HG03432 (cell line): ENCODE measurements around the gene CLEC3A.
"Not testable (repeated sequence)": the region's sequence is repeated elsewhere in the genome, so short reads cannot be mapped to it uniquely, and the experiment has no call there.

Experiments used
- ATAC-seq: cut with Tn5 transposase; IDR thresholded peaks from one replicate; pipeline ENCODE4 v1.9.1; 2021; ENCODE audit warnings: mild to moderate bottlenecking, moderate library complexity; ENCODE audit not compliant: unreplicated experiment

CLEC3A gene, protein sequence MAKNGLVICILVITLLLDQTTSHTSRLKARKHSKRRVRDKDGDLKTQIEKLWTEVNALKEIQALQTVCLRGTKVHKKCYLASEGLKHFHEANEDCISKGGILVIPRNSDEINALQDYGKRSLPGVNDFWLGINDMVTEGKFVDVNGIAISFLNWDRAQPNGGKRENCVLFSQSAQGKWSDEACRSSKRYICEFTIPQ

DNA sequence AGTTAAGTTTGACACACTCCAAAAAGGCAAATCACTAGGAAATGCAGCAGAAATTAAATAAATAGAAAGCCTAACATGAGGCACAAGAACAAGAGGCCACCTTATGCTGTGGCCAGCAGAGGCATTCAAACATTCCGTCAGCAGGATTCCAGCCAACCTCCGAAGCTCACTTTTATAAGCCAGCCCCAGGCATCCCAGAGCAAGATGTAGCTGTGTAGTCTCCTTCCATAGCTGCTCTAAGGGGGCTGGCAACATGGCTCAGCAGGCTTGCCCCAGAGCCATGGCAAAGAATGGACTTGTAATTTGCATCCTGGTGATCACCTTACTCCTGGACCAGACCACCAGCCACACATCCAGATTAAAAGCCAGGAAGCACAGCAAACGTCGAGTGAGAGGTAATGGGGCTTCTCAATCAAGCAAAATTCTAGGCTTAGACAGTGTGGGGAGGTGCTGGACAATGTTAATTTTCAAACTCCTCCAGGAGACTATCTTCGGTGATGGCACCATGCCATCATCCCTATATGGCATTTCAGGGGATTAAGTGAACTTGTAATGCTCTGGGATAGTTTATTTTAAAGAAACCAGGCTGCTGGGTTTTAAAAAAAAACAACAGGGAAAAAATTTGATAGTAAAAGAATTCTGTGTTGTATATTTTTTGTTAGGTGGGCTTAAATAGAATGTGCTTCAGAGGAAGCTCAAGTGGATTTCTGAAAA lies at the start of gene CLEC3A:
Gene CLEC3A (plus strand): TSS at position 202 of the 714 bp plus-strand sequence. CDS start 79 bp downstream, at position 281.
- no peak for ATAC-seq

DNA sequence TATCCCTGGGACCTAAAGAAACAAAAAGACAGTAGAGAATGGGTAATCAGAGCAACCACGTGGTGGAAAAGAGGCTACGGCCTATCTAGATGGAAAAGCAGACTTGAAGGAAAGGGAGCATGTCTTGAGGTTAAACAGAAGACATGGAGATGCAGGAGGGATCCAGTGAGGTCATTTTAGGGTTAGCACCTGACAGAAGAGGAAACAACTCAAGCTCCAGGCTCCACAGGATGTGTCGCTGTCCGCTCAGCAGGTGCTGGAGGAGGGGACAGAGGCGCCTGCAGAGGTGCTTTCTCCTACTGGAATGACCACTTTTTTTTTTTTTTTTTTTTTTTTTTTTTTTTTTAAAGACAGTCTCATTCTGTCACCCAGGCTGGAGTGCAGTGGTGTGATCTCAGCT lies 47.5 kb upstream of the CLEC3A start:
- no peak for ATAC-seq

DNA sequence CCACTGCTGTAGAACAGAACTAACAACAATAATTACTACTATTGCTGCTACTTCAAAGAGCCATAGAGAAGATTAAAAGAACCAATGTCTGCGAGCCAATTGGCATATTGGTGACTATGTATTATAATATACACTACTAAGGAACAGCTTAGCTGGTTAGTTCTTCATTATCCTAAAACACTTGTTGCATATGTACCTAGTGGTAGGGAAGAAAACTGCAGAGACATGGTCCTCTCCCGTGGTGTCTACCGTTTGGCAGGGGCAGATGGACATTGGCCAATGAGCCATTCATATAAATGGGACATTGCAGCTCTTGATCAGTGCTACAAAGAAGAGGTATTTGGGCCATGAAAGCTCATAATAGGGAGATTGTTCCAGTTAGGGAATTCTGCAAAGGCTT lies 46.4 kb upstream of the CLEC3A start:
- ATAC-seq = no peak

DNA sequence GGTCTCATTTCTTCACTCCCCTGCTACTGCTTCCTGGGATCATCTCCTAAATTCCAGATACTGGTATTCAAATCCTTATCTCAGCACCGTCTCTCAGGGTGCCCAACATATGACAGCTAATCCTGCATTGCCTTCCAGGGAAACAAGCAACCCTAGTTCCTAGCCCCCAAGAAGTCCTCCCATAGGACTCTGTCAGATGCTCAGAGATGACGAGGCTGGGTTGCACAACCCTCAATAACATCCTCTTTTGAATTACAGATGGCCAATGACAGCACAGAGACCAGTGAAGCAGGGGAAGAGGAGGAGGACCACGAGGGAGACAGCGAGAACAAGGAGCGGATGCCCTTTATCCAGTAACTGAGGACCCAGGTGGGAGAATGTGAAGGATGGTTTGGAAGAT lies 45.0 kb upstream of the CLEC3A start:
- ATAC-seq = no peak

DNA sequence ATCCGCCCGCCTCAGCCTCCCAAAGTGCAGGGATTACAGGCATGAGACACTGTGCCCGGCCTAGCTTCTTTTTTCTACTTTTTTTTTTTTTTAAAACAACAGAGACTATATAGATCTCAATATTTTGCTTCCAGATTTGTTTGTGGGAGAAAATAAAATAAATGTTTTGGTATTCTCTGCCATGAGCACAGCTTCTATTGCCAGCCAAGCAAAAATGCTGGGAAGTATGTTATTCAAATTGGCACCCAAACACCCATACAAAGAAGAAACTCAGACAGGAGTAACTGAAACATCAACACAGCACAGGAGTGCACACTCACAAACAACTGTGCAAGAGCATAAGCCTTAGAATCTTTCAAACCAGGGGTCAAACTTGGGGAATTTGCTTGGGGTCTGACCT lies 37.2 kb upstream of the CLEC3A start:
- no peak for ATAC-seq

DNA sequence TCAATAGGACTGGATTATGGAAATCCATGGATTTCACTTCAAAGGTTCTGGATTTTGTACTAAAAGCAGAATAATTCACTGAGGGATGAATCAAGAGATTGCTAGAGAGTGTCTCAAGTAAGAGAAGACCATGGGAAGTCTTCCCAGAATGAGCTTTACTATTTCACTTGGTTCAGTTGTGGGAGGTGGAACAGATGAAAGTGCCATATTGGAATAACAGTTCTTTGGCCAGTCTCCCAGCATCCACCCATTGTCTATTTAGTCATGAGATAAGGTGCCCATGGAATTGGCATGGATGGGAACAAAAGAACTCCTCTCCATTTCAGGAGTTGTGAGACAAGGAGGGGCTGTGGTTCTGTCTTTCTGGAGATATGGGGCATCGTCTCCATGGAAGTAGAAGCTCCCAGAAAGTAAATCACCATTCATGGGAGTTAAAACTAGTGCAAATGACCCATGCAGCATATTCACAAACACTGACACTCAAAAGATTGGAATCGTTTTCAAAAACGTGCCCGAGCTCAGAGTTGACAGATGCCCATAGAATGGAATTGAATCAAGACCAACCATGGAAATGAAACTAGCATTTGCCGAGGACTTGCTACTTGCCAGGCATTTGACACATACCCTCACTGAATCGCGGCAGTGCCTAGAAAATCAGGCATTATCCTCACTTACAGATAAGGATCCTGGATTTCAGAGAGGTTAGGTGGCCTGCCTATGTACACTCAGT lies 36.2 kb upstream of the CLEC3A start:
- ATAC-seq = no peak

DNA sequence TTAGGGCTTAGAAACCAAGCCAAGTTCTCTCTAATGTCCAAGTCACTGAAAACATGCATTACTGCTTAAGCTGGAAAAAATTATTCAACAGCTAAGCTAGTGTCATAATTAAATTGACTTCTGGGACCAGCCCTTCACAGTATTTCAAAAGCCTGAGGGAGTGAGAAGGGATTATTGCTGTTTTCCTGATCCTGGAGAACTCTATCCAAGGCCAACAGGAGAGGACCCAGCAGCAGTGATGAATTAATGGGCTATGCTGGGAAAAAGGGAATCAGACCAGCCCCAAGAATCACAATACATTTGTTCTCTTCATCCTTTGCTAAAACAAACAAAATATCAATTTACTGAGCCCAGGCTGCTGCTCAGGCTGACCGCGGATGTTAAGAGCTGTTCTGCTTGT lies 34.5 kb upstream of the CLEC3A start:
- ATAC-seq = no peak

DNA sequence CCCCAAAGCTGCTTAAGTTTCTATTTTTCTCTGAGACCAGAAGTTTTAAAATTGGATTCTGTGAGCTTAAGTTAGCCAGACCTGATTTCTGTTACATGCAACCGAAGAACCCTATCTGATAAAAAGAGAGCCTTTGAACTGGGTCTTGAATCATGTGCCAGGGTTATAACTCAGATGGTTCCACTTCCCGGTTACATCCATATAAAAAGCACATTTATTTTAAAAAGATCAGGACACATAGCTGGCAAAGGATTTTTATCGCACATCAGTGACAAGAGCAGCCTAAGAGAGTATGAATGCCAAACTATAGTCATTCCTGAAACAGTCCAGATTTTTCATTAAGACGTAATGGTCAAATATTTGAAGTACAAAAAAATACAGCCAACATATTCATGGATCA lies 32.5 kb upstream of the CLEC3A start:
- ATAC-seq = no peak

DNA sequence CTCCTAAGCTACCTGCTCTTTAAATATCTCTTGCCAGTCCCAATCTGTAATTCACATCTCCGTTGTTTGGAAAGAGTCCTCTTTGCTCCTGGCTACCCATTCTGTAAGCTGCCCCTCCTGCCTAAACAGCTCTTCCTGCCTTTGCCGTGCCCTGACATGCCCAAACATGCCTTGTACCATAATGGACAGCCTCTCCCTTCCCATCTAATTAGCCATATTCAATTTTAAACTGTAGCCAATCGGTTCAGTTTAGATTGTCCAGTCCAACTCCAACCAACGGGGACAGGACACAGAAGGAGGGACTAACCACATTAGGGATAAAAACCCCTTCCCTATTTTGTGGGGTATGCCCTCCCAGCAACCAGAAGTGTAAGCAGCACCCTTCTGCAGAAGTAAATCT lies 30.6 kb upstream of the CLEC3A start:
- no peak for ATAC-seq

DNA sequence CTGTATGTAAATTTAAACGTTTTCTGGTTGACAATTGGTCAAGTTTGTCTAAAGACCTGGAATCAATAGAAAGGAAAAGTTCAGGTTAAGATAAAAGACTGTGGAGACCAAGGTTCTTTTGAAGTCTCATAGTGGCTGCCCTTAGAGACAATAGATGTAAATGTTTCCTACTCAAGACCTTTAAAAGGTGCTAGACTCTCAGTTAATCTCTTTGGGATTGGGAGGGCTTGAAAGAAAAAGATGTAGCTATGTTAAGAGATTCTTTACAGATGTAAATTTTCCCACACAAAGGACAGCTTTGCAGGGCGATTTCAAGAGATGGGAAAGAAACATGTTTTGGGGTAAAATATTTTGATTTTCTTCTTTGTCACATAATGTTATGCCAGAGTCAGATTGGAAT lies 30.0 kb upstream of the CLEC3A start:
- ATAC-seq = not testable (repeated sequence)

DNA sequence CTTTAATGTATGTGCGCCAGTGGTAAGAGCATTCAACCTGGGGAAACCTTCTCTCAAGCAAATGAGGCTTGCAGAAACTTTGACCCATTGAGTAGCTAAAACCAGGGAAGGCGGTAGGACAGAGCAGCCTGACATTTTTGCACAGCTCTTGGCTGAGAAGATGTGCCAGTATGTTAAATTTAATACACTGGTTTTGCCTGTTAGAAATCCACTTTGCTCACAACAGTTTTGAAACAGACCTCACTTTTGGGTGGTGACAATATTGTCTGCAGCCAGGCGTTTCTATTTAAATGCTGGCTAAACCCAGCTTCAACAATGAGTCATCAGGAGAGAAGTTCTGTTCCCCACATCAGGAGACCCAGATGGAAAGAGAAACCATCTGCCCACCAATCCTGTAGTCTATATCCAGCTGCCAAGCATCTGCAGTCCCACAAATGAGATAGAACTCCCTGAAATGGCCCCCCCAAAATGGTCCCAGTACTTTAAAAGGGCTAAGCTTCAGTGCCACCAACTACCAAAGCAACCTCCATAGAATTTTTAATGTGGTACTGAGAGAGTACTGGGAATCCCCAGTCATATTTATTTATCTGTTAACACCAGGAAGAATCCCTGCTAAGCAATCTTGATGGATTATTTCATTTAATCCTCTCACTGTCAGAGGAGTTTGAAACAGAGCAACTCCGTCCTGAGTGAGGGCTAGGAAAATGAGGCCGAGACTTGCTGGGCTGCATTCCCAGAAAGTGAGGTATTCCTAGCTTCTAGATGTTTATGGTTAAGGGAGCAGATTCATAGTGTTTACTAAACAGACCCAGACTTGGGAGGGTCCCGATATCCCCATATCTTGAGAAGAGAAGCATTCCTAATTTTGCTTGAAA lies 29.0 kb upstream of the CLEC3A start:
- ATAC-seq = no peak

DNA sequence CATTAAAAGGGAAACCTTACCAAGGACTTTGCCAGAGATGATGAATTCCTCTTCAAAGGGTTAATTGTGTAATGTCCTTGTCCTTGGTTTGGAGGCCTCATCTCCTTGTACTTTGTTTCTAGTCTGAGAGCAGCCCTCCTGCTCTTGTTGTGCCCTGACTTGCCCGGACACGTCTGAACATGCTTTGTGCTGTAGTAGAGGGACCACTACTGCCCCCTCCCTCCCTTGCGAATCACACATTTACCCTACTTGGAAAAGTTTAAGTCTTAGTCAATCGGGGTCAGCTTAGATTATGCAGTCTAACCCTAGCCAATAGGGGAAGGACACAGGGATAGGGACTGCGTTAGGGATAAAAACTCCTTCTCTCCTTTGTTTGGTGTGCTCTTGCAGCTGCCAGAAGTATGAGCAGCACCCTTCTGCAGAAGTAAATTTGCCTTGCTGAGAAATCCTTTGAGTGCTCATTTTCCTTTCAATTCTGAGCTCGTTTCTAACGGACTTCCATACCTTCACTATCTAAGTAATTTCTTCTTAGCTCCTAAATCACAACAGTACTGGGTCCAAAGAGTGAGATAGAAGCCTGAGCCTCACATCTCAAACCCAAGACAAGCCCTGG lies 26.4 kb upstream of the CLEC3A start:
- ATAC-seq = no peak

DNA sequence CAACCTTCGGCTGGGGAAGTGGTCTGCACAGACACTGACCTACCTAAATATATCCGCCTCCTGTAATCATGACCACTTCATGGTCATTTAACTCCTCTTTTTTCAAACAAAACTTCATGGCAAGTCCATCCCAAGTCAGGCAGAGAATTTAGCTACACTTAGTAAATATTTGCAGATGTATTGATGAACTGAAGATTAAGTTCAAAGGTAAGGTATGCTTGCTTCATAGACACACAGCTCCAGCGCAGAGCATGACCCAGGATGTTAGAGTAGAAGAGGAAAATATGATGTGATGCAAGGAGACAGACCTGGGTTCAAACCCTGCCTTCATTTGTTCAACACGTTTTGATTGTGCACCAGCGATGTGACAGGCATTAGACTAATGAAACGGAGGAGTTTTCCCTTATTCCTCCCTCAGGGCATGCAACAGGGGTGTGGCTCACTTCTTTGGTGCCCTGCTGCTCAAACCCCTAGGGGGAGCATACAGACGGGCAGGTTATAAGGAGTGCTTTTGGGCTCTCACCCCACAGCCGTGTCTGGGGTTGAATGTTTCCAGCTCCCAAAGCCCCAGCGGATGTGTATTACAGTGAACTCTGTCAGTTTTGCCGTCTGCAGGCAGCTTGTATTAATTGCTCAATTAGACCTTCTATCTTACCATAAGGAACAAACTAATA lies 23.9 kb upstream of the CLEC3A start:
- no peak for ATAC-seq

DNA sequence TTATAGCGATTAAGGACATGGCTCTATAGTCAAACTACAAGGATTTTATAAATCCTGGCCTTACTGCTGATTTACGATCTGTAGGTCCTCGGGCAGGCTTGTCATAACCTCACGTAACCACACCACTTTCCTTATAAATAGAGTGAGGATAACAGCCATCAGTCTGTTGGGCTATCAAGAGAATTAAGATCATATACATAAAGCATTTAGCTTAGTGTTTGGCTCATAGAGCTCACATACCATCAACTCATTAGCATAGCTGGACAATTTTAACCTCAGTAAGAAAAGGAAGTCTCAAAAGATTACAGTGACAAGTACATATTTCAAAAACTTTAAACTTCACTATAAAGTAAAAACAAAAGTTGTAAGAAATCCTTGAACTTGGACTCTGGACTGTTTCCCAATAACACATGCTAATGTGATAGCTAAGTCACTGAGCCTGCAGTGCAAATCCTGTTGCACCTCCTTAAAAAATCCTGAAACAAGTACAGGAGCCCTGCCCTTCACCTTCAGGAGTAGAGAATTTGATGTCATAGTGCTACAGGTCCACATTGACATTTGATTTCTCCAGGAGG lies 20.8 kb upstream of the CLEC3A start:
- no peak for ATAC-seq

DNA sequence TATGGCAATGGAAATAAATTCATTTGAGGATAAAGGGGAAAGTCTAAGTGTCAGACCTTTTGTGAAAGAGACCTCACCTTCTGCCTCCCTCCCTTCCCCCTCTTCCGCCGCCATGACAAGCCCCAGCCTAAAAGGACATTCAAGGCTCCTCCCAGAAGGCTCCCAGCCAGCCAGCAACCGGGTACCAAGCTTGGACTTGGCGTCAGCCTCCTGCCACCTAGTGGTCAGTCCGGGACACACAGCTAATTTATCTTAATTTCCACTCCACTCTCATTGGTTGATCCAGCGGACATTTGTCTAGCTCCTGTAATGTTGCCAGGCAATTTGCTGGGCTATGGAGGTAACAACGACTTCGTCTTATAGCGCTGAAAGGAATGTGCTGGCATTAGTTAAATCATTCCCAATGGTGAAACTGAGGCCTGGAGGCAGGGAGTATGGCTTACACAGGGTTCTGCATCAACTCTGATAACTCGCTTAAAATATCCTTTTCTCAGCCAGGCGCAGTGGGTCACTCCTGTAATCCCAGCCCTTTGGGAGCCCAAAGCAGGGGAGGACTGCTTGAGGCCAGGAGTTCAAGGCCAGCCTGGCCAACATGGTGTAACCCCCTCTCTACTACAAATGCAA lies 19.3 kb upstream of the CLEC3A start:
- ATAC-seq = peak; percentile 98

DNA sequence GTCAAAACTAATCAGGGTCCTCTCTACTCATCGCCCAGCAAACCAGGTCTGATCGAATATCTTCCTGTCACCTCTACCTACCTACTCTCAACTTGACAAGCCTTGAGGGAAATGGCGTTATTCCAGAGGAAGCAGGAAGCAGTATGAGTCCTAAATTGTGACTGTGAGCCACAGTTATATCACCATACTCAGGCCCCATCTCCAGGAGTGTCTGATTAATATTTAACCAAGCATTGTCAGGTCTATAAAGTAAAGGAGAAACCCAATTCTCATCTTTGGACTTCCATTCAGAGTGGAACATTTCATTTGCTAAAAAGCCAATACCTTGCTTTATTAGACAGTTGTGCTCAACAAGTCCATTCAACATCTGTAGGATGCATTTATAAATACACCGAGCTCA lies 17.8 kb upstream of the CLEC3A start:
- ATAC-seq = no peak

DNA sequence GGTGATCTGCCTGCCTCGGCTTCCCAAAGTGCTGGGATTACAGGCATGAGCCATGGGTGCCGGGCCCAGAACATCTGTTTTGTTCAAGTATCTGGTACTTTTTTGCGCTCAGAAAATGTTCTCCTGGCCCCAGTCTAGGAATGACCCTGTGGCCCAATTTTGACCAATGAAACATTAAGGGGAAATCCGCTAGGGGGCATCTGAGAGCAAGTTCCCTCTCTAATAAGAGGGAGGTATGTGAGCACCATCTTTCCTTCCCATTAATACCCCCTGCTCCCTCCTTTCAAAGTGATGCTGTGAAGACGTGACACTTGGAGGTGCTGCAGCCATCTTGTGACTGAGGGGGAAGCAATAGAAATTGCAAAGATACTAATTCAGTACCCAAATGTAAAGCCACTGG lies 16.5 kb upstream of the CLEC3A start:
- ATAC-seq = no peak

DNA sequence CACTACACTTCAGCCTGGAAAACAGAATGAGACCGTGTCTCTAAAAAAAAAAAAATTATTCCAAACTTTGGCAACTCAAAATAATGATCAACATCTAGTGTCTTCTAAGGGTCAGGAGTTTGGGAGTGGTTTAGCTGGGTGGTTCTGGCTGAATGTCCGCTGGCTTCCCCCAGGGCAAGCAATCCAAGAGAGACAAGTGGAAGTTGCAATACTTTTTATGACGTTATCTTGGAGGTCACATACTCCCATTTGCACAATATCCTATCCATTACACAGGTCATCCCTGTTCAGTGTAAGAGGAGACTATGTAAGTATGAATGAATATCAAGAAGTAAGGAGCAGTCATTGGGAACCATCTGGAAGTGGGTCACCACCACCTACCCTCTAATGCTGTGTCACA lies 15.2 kb upstream of the CLEC3A start:
- ATAC-seq = no peak

DNA sequence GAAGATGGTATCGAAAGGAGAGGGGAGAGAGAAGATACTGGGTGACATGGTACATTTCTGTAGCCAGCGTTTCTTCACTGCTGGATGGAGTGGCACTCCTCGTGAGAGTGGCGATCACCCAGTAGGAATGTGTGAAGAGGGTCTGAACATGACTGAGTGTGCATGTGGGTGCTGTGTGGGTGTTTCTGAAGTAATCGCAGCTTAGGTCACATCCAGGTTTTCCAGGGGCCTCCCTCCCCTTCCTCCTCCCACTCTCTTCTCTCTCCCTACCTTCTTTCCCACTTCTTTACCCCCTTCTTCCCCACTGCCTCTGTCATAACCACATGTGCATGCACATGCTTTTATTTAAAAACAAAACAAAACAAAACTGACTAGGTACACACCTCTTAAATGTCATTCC lies 1.8 kb downstream of the CLEC3A start:
- ATAC-seq = no peak
